Activated CD8-positive, alpha-beta memory T cell treated with anti-CD3 and anti-CD28 coated beads, Interleukin-2, amount 50 U/mL, for 4 hours (primary cell): ENCODE results near the gene GBF1.
A peak's percentile ranks its signal among the peaks of the same experiment; 100 is the strongest.
"Not testable (repeated sequence)": the region's sequence is repeated elsewhere in the genome, so short reads cannot be mapped to it uniquely, and the experiment has no call there.

Experiments
- DNase-seq: peaks from one replicate; pipeline ENCODE4 v3.0.0-alpha.2; 2020

The GBF1 gene

GRCh38 chr10:102231357-102232318 lies 13.7 kb upstream of the GBF1 start:
- DNase-seq = peak; percentile 66

- DNase-seq = no peak
Observed at GRCh38 chr10:102233997-102234396, 11.3 kb upstream of the GBF1 start.

- no peak for DNase-seq
Observed at GRCh38 chr10:102234888-102235597, 10.3 kb upstream of the GBF1 start.

- DNase-seq = no peak
Observed at GRCh38 chr10:102235598-102235920, 9.8 kb upstream of the GBF1 start.

- no peak for DNase-seq
Observed at GRCh38 chr10:102236006-102236405, 9.3 kb upstream of the GBF1 start.

- no peak for DNase-seq
Observed at GRCh38 chr10:102237711-102238252, 7.5 kb upstream of the GBF1 start.

- DNase-seq = no peak
Observed at GRCh38 chr10:102240467-102241031, 4.8 kb upstream of the GBF1 start.

GRCh38 chr10:102241032-102241443 lies 4.3 kb upstream of the GBF1 start:
- no peak for DNase-seq

- peak; percentile 83 for DNase-seq
Observed at GRCh38 chr10:102241444-102242117, 3.8 kb upstream of the GBF1 start, which contains the start of gene PITX3. Gene PITX3 (minus strand): TSS chr10:102241512. CDS start chr10:102232080, 9,432 bp downstream.

GRCh38 chr10:102242118-102242485 lies 3.2 kb upstream of the GBF1 start:
- no peak for DNase-seq

GRCh38 chr10:102243309-102243708 lies 2.0 kb upstream of the GBF1 start:
- no peak for DNase-seq

GRCh38 chr10:102245932-102246251 lies 560 bp downstream of the GBF1 start:
- DNase-seq = no peak

GRCh38 chr10:102246261-102246660 lies 929 bp downstream of the GBF1 start:
- no peak for DNase-seq

- no peak for DNase-seq
Observed at GRCh38 chr10:102247734-102248133, 2.4 kb downstream of the GBF1 start.

GRCh38 chr10:102252508-102252907 lies 7.2 kb downstream of the GBF1 start:
- not testable (repeated sequence) for DNase-seq

GRCh38 chr10:102254426-102254825 lies 9.1 kb downstream of the GBF1 start:
- DNase-seq = no peak

GRCh38 chr10:102255404-102255803 lies 10.1 kb downstream of the GBF1 start:
- DNase-seq = no peak

GRCh38 chr10:102261196-102261595 lies 15.9 kb downstream of the GBF1 start:
- DNase-seq = no peak

GRCh38 chr10:102261842-102262241 lies 16.5 kb downstream of the GBF1 start:
- DNase-seq = no peak

GRCh38 chr10:102262744-102263370 lies 17.5 kb downstream of the GBF1 start:
- no peak for DNase-seq

GRCh38 chr10:102264371-102264770 lies 19.0 kb downstream of the GBF1 start:
- DNase-seq = no peak

- DNase-seq = no peak
Observed at GRCh38 chr10:102266670-102267069, 21.3 kb downstream of the GBF1 start.

GRCh38 chr10:102267748-102268147 lies 22.4 kb downstream of the GBF1 start:
- DNase-seq = no peak
